AG04449 (cell line): ENCODE results near the gene ULBP2.
A peak's percentile ranks its signal among the peaks of the same experiment; 100 is the strongest.
"Not testable (repeated sequence)": the region's sequence is repeated elsewhere in the genome, so short reads cannot be mapped to it uniquely, and the experiment has no call there.

Experiments used
- CTCF ChIA-PET: fragments of 350-600 bp; formaldehyde crosslinking; extraction: SDS; loops from one replicate; lab custom pipeline; 2021; ENCODE audit warnings: antibody characterized with exemption; lab: Yijun Ruan, JAX
- POLR2A ChIA-PET: fragments of 400-600, 350-600 bp; formaldehyde crosslinking; extraction: SDS; loops from one replicate; lab custom pipeline; 2020; ENCODE audit warnings: antibody characterized with exemption, inconsistent platforms; lab: Yijun Ruan, JAX
- DNase-seq: peaks from one replicate; pipeline ENCODE4 v3.0.0-alpha.2; 2010; ENCODE audit warnings: low read depth, low spot score
- H3K4me3 ChIP-seq: 2 replicates; pipeline ENCODE4 v1.5.1; 2011; ENCODE audit warnings: low read depth, mild to moderate bottlenecking, control low read depth, low read length
- TF ChIP-seq, protein P1 (sequence below): IDR thresholded peaks from one replicate; pipeline ENCODE4 v1.5.1; 2011; ENCODE audit warnings: mild to moderate bottlenecking, moderate library complexity, low read length, control low read depth, inconsistent platforms; ENCODE audit not compliant: insufficient read depth; ENCODE audit errors: missing control alignments

Gene ULBP2

DNA sequence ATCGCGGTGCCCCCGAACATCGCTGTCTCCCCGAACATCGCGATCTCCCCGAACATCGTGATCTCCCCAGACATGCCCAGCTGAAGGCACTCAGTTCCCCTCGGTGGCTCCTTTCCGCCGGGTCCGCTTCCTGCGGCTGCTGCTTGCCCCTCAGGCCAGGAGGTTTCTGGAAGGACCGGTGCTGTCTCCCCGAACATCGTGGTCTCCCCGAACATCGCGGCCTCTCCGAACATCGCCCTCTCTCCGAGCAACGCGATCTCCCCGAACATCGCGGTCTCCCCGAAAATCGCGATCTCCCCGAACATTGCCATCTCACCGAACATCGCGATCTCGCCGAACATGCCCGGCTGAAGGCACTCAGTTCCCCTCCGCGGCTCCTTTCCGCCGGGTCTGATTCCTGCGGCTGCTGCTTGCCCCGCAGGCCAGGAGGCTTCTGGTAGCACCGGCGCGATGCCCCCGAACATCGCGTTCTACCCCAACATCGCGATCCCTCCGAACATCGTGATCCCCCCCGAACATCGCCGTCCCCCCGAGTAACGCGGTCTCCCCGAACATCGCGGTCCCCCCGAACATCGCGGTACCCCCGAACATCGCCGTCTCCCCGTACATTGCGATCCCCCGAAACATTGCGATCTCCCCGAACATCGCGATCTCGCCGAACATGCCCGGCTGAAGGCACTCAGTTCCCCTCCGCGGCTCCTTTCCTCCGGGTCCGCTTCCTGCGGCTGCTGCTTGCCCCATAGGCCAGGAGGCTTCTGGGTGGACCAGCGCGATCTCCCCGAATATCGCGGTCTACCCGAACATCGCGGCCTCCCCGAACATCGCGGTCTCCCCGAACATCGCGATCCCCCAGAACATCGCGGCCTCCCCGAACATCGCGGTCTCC, 22.7 kb downstream of the ULBP2 start:
- peak overlapping the region; percentile 61 for H3K4me3 ChIP-seq
- CTCF ChIA-PET, result interaction anchor here (0.8 kb wide), 1 partner anchor 239 kb away, joined by 3 read pairs; no protein-coding TSS in a partner anchor
- TF ChIP-seq, protein P1, sequence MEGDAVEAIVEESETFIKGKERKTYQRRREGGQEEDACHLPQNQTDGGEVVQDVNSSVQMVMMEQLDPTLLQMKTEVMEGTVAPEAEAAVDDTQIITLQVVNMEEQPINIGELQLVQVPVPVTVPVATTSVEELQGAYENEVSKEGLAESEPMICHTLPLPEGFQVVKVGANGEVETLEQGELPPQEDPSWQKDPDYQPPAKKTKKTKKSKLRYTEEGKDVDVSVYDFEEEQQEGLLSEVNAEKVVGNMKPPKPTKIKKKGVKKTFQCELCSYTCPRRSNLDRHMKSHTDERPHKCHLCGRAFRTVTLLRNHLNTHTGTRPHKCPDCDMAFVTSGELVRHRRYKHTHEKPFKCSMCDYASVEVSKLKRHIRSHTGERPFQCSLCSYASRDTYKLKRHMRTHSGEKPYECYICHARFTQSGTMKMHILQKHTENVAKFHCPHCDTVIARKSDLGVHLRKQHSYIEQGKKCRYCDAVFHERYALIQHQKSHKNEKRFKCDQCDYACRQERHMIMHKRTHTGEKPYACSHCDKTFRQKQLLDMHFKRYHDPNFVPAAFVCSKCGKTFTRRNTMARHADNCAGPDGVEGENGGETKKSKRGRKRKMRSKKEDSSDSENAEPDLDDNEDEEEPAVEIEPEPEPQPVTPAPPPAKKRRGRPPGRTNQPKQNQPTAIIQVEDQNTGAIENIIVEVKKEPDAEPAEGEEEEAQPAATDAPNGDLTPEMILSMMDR, result no peak
- DNase-seq, result no peak
- POLR2A ChIA-PET, result no interaction called here

DNA sequence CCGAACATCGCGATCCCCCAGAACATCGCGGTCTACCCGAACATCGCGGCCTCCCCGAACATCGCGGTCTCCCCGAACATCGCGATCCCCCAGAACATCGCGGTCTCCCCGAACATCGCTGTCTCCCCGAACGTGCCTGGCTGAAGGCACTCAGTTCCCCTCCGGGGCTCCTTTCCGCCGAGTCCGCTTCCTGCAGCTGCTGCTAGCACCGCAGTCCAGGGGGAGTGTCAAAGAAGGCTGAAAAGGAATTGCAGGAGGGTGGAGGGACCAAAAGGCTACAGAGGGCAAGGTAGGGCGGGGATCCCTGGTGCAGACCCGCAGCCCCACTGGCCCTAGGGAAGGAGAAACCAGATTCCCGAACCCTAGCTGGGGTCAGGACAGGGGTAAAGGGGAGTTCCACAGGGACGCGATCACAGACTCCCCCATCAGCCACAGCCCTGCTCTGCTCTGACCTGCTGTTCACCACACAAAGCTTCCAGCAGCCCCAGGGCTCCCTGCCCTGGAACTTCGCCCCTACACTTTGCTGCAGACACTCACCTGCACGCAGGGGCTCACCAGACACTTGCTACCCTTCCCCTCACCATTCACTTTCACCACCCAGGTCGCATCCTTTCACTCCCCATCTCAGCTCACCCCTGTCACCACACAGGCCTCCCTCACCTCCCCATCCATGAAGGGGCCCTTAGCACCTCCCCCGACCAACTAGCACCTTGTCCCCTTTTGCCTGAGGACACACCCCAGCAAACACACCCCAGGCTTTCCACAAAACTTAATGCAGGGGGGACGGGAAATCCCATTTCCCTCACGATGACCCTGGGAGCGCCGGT, 23.6 kb downstream of the ULBP2 start:
- DNase-seq, result no peak
- CTCF ChIA-PET, result no interaction called here
- peak overlapping the region; percentile 61 for H3K4me3 ChIP-seq
- TF ChIP-seq, protein P1, result no peak
- POLR2A ChIA-PET, result no interaction called here

DNA sequence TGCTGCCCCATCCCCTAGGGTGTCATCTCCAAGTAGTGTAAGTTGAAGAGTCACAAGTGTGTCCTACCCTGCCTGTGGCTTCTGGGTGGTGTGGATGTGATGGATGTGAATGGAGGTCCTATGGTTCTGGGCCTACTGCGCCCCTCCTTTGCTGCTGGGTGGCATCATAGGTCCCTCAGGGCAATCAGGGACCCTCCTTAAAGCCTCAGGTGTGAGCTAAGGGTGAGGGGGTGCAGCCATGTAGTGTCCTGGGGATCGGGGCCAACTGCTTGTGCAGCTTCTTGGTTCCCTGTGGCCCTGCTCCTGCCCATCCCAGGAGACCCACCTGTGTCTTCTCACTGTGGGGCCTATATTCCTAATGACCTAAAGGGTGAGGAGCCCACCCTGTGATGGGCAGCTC, 24.5 kb downstream of the ULBP2 start:
- POLR2A ChIA-PET, H3K4me3 ChIP-seq, CTCF ChIA-PET, DNase-seq: not testable (repeated sequence)

DNA sequence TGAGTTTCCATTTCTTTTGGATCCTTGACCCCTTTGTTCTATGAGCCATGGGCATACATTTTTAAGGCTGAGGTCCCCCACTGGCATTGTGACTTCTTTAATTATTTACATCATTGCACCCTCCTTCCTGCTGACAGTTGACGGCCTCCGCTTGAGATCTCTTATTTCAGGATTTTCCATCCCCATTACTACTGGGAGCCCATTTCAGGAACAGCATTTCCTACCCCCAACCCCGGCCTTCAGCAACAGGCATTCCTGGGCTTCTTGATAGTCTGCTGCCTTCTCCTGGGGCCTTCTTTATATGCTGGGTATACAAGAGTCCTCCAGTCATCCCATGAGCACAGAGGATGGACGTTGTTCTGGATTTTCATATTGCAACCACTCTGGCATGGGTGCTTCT, 25.8 kb downstream of the ULBP2 start:
- ChIA-PET CTCF (no interaction called here), POLR2A (no interaction called here)
- TF ChIP-seq, protein P1, result no peak
- no peak for DNase-seq
- H3K4me3 ChIP-seq, result no peak overlapping the region

DNA sequence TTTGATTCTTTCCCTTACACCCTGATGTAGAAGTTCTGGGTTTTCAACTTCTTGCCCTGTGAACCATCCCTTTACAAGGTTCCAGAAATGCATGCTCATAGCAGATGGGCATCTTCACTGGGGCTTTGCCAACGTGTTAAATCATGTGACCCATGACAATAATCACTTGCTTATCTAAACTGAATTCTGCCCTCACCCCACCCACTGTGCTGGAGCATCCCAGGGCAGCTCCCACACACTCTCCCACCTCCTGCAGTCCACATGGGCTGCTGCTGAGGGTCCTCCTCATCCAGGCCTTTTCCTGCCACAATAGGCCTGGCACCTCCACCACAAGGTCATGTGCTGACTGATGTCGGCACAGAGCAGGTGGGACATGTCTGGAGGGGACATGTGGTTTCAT, 26.2 kb downstream of the ULBP2 start:
- POLR2A ChIA-PET, DNase-seq, CTCF ChIA-PET, H3K4me3 ChIP-seq: not testable (repeated sequence)

DNA sequence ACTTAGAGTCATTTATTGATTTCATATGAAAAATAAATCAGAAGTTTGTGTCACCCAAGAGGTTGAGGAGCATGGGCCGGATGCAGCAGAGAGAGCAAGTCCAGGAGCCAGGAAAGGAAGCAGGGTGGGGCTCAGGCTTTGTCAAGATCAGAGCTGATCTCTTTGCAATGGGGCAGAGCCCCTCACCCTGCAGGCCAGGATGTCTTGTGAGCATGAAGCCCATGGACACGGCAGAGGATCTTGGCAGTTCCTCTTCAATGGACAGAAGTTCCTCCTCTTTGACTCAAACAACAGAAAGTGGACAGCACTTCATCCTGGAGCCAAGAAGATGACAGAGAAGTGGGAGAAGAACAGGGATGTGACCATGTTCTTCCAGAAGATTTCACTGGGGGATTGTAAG, 27.1 kb downstream of the ULBP2 start:
- CTCF ChIA-PET, DNase-seq, POLR2A ChIA-PET, H3K4me3 ChIP-seq: not testable (repeated sequence)

DNA sequence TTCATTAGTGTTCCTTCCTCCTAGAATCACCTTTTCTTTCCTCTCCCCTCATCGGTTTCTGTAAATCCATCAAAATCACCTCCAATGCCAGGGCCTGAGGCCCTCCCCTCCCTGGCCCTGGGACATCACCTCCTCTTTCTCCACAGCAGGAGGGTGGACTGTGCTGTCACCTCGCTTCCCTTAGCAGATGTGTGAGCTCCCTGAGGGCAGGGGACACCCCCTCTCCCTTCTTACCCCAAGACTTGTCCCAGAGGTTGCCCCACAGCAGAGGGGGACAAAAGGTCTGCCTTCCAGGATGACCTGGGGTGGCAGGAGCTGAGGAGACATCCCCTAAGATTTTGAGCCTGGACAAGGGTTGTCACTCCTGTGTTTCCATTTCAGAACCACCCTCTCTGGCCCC, 27.8 kb downstream of the ULBP2 start:
- H3K4me3 ChIP-seq, result no peak overlapping the region
- ChIA-PET POLR2A (no interaction called here), CTCF (no interaction called here)
- TF ChIP-seq, protein P1, result no peak
- no peak for DNase-seq

DNA sequence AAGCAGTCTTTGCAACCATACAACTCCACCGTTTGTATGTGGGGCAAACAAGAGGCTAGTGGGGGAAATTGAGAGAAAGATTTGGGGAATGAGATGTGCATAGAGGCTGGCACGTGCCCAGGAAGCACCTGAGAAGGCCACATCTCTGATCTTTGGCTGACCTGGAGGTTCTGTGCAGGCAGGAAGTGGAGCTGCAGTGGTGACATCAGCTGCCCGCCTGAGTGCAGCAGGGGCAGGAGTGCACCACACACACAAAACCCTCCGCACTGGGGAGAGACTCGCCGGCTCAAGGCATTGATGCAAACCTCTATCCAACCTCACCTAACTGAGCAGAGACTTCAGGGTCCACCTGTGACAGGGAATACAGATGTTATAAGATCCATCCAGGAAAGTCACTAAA, 32.6 kb downstream of the ULBP2 start:
- CTCF ChIA-PET, result not testable (repeated sequence)

More for the DNA sequence above, 32.6 kb downstream of the ULBP2 start:
- DNase-seq, H3K4me3 ChIP-seq, POLR2A ChIA-PET: not testable (repeated sequence)
